Measurements from ENCODE around the gene LRRC4B.

The LRRC4B gene

GRCh38 chr19:50509366-50509765 is 58.9 kb downstream of the LRRC4B start:
- FAIRE-seq = no peak

GRCh38 chr19:50508843-50509190 is 59.4 kb downstream of the LRRC4B start:
- FAIRE-seq = no peak
- DNase-seq (ENCODE audit: low spot score) = no peak

More at GRCh38 chr19:50509366-50509765, 58.9 kb downstream of the LRRC4B start:
- DNase-seq (ENCODE audit: low spot score) = no peak

DNA sequence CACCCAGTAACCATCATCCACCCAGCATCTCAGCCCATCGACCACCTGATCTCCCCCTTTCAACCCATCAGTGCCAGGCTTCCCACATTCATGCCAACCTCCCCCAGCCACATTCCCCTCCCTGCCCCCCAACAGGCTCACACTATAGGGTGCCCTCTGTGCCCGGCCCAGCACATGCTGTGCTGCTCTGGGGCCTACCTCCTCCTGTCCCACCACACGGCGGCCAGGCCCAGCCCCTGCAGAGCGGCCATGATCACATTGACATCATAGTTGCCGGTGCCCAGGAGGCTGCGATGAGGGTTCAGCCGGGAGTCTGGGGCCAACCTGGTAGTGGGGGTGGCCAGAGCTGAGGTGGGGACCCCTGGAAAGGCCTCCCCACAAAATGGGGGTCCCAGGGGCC is 60.9 kb downstream of the LRRC4B start:
- FAIRE-seq (no peak), DNase-seq (ENCODE audit: low spot score) (no peak)

DNA sequence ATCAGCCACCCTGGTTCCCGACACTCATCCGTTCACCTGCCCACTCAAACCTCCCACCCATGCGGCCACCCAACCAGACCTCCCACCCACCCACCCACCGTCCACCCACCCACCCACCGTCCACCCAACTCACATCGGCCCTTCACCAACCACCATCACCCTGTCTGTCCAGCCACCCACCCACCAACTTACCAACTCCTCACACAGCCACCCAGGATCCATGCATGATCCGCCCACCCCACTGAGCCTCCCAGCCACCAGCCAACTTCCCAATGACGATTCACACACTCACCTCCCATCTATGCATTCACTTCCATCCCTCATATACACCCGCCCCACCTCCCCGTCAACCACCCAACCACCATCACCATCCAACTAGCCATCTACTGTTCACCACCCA is 61.5 kb downstream of the LRRC4B start:
- DNase-seq (ENCODE audit: low spot score) (no peak), FAIRE-seq (no peak)

DNA sequence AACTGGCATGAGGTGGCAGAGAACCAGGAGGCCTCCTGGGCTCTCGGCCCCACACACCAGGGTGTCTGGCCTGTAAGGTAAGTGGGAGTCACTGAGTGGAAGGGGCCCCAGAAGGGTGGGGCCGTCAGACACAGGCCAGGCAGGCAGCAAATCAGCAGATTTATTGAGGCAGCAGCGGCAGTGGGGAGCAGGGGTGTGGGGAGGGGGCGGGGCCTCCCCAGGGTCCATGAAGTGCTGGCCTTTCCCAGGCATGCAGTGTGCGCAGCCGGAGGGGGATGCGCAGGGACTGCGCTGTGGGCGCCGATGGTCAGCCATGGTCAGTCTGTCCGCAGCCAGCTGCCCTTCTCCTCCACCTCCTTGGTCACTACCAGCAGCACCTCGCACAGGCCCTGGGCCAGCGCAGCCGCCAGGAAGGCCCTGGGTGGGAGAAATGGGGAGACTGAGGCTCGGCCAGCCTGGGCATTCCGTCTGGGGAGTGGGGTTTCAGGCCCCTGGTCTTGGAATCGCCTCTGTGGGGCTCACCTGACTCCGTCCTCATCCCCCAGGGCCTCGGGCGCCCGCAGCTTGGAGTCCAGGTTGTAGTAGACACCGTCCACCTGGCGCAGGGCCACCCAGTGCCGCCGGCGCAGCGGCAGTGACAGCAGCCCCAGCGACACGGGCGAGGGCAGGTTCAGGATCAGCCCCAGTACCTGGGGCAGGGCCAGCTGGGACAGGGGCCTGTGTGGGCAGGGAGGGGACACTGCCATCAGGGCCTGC is 62.2 kb downstream of the LRRC4B start:
- FAIRE-seq = no peak
- DNase-seq (ENCODE audit: low spot score) = no peak

- no peak for DNase-seq (ENCODE audit: low spot score)
- no peak for FAIRE-seq
These were observed 66.4 kb downstream of the LRRC4B start for GRCh38 chr19:50501568-50502475.

DNA sequence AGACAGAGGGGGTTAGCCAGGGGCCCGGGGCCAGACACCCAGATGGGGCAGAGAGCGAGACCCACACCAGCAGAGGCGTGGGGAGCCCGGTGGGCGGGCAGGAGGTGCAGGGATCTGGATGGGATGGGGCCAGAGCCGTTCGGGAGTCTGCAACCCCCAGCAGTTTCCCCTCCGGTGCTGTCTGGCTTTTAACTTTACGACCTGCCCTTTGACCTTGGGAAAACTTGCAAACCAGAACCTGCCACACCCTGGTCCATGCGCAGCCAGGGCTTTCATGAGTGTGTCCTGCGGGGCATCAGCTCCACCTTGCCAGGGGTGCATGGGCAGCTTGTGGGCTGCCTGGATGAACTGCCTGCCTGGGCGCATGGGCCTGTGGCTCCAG is 67.1 kb downstream of the LRRC4B start:
- no peak for FAIRE-seq
- DNase-seq (ENCODE audit: low spot score) = no peak

- no peak for DNase-seq (ENCODE audit: low spot score)
- no peak for FAIRE-seq
These were observed 67.5 kb downstream of the LRRC4B start for GRCh38 chr19:50500753-50501151.

DNA sequence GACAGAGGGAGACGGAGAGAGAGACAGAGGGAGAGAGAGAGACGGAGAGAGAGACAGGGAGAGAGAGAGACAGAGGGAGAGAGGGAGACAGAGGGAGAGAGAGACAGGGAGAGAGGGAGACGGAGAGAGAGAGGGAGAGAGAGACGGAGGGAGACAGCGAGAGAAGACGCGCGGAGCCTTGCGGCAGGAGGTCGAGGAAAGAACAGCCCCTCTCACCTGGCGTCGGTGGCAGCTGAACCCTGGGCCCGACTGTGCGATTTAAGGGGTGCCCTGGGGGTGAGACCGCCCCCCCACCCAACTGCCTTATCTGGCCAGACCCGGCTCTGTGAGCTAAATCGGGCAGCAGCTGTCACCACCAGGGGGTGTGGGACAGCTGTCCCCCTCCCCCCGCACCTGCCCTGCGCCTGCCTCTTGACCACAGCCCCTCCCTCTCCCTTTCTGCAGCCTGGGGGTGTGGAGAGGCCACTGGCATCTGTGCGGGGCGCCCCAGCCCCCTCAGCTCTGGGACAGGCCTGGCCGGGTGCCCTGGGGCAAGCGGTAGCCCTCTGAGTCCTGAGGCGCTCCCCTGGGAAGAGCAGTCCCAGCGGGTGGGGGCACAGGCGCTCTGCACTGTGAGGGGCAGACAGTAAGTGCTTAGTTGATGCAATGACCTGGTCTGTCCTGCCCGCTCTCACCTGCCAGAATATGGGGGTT is 68.0 kb downstream of the LRRC4B start:
- FAIRE-seq (no peak), DNase-seq (ENCODE audit: low spot score) (no peak)

DNA sequence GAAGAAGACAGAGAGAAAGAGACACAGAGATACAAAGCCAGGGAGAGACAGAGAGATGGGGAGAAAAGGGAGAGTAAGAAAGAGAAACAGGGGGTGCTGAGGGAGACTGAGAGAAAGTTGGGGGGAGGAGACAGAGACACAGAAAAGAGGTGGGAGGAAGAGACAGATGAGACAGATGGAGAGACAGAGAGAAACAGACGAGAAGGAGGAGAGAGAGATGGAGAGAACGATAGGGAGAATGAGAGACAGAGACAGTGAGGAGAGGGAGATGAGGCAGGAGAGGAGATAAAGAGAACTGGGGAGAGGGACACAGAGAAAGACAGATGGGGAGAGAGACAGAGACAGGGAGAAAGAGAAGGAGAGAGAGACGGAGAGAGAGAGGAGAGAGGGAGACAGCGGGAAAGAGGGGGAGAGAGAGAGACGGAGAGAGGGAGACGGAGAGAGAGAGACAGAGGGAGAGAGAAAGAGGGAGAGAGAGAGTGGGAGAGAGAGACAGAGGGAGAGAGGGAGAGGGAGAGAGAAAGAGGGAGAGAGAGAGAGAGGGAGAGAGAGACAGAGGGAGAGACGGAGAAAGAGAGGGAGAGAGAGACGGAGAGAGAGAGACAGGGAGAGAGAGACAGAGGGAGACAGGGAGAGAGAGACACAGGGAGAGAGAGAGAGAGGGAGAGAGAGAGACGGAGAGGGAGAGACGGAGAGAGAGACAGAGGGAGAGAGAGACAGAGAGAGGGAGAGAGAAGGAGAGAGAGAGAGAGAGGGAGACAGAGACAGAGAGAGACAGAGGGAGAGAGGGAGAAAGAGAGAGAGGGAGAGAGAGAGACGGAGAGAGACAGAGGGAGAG is 69.8 kb downstream of the LRRC4B start:
- DNase-seq (ENCODE audit: low spot score) (no peak), FAIRE-seq (no peak)

GRCh38 chr19:50497022-50497405 is 71.2 kb downstream of the LRRC4B start:
- FAIRE-seq (no peak), DNase-seq (ENCODE audit: low spot score) (no peak)

DNA sequence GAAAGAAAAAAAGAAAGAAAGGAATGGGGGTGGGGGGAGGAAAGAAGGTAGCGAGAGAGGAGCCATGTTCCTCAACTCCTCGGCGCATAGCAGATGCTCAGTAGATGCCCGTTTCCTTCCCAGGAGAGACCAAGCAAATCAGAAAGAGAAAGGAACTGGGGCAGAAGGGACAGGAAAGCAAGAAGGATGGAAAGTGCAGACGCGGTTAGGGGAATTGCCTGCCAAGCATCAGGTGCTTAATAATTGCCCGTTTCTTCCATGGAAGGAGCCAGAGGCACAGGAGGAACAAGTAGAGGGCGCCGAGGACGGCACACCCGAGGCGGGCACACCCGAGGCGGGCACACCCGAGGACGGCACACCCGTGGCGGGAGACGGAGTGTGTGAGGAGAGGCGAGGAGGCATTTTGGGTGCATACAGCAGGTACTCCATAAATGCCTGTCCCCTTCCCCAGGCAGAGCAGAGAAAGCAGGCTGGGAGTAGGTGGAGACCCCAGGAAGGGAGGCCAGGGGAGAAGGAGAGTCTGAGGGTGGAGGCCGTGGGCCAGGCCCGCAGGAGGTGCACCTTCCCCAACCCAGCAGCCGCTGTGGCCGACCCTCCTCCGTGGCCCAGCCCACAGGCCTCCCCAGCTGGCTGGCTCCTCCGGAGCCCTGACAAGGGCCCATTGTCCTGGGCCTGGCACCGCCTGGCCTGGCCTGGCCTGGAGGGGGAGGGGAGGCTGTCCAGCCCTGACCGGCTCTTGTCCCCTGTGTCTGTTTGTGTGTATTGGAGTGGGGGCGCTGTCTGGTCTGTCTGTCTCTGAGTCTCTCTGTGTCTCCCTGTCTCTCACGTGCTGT is 71.8 kb downstream of the LRRC4B start:
- DNase-seq (ENCODE audit: low spot score) = no peak
- no peak for FAIRE-seq

DNA sequence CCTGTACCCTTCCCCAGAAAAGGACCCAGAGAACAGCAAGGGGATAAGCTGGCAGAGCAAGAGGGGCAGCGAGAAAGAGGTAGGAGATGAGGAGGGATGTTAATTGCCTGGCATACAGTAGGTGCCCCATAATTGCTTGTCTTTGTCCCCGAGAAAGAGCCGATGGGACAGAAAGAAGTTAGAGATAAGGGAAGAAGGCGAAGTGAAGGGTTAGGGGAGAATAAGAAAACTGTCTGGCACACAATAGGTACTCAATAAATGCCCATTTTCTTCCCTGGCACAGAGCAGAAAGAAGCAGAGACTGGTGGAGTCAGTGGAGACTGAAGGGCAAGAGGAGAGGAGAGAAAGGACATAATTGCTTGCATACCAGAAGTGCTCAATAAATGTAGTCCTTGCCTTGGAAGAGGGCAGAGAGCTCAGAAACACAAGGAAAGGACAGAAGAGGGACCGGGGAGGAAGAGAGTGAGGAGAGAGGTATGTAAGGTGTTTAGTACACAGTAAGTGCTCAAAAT is 73.2 kb downstream of the LRRC4B start:
- DNase-seq (ENCODE audit: low spot score) (no peak), FAIRE-seq (no peak)

- no peak for FAIRE-seq
- DNase-seq (ENCODE audit: low spot score) = no peak
These were observed 73.8 kb downstream of the LRRC4B start for GRCh38 chr19:50494186-50495019.

GRCh38 chr19:50493171-50493570 is 75.1 kb downstream of the LRRC4B start:
- no peak for FAIRE-seq
- DNase-seq (ENCODE audit: low spot score) = no peak

DNA sequence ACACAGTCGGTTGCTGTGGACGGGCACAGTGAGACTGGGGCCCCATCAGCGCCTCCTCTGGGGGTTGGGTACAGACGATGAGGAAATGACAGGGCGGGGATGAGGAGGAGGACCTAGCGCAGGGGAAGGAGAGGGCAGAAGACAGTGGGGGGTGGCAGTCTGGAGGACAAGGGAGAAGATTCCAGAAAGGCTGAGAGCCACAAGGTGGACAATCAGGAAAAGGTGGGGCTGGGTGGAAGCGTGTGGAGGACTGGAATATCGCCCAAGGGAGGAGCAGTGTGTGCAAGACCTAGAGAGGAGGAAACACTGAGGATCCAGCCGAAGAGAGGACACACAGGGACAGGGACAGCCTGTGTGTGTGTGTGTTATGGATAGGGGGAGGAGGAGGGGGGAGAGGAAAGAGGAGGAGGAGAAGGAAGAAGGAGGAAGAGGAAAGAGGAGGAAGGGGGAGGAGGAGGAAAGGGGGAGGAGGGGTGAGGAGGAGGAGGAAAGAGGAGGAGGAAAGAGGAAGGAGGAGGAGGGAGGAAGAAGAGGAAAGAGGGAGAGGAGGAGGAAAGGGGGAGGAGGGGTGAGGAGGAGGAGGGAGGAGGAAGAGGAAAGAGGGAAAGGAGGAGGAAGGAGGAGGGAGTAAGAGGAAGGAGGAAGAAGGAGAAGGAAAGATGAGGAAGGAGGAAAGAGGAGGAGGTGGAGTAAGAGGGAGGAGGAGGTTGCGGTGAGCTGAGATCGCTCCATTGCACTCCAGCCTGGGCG is 75.8 kb downstream of the LRRC4B start:
- DNase-seq (ENCODE audit: low spot score) (no peak), FAIRE-seq (no peak)

DNA sequence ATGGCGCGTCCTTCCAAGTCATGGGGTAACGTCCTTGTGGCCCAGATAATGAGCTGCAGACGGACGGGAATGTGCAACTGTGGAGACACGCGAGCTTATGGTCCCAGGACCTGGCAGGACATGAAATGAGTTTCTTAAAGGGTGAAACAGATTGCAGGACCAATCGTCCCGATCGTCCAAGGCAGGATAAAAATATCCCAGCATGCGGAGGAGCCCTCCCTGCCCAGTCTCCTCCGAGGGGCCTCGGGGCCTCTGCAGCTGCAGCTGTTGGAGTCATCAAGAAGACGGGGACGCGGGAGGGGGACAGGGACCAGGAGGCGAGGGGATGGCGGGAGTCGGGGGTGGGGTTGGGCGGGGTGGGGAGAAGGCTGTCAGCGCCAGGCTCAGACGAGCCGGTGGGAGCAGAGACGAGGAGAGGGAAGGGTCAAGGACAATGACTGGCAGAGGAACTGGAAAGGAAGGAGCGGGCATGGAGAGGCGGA is 77.2 kb downstream of the LRRC4B start:
- FAIRE-seq (no peak), DNase-seq (ENCODE audit: low spot score) (no peak)

- FAIRE-seq (no peak), DNase-seq (ENCODE audit: low spot score) (no peak)
These were observed 77.8 kb downstream of the LRRC4B start for GRCh38 chr19:50490411-50490811.
